GM12878 (cell line): ENCODE data around the gene CIDEA. TPM values are rescaled to one million over a fixed set of nuclear protein-coding genes. Genes with fewer than 3 reads are reported as not detected.

Experiments used
- ATF3 ChIP-seq: IDR thresholded peaks from 2 replicates; pipeline ENCODE4 v1.6.1; 2011; ENCODE audit warnings: low read depth, mild to moderate bottlenecking, low read length, moderate library complexity, borderline replicate concordance; ENCODE audit errors: extremely low read depth
- HDGF ChIP-seq: fragments of 450-650 bp; IDR thresholded peaks from 2 replicates; pipeline ENCODE4 v1.6.1; 2016; ENCODE audit warnings: antibody characterized with exemption
- IRF5 ChIP-seq: fragments of 450-650 bp; IDR thresholded peaks from 2 replicates; pipeline ENCODE4 v1.6.1; 2017; ENCODE audit warnings: borderline replicate concordance
- MTA2 ChIP-seq: fragments of 450-650 bp; IDR thresholded peaks from 2 replicates; pipeline ENCODE4 v1.6.1; 2016; ENCODE audit warnings: low read depth, mild to moderate bottlenecking, moderate library complexity
- MTA3 ChIP-seq: IDR thresholded peaks from 2 replicates; pipeline ENCODE4 v1.6.1; 2012; ENCODE audit warnings: low read length, inconsistent platforms, borderline replicate concordance
- NBN ChIP-seq: fragments of 450-650 bp; IDR thresholded peaks from 2 replicates; pipeline ENCODE4 v1.6.1; 2016
- RAD51 ChIP-seq: fragments of 450-650 bp; IDR thresholded peaks from 2 replicates; pipeline ENCODE4 v1.6.1; 2016; ENCODE audit warnings: moderate library complexity, mild to moderate bottlenecking, inconsistent platforms
- SREBF2 ChIP-seq: IDR thresholded peaks from 2 replicates; pipeline ENCODE4 v1.6.1; 2012; ENCODE audit warnings: mild to moderate bottlenecking, low read length
- USF2 ChIP-seq: IDR thresholded peaks from 2 replicates; pipeline ENCODE4 v1.6.1; 2011; ENCODE audit warnings: low read depth, low read length, improper control_type of control experiment, borderline replicate concordance
- WRNIP1 ChIP-seq: IDR thresholded peaks from 2 replicates; pipeline ENCODE4 v1.6.1; 2011; ENCODE audit warnings: low read depth, low read length, improper control_type of control experiment, borderline replicate concordance
- polyA plus RNA-seq, 11 experiments: library from polyadenylated mRNA; depleted of rRNA in 4 of 11; unstranded in 6 of 11; stranded (reverse) in 5 of 11; fragments of >200 nt; fragmentation: Nextera tagmentation in 4 of 11; fragmentation: Illumina TruSeq in 1 of 11; extraction: Ambion mirVana in 4 of 11; extraction: Trizol in 1 of 11; gene quantifications; 1 replicate in 1 of 11; 2 replicates in 10 of 11; pipeline versions ENCODE4 v1.2.1 to v1.2.3, GENCODE V29; 2011 to 2016; ENCODE audit warnings: inconsistent platforms in 2 of 11, missing spikeins in 2 of 11, low read depth in 1 of 11
- total RNA-seq, 4 experiments: library from RNA; depleted of rRNA in 3 of 4; stranded (reverse); fragments of >200 nt in 3 of 4; fragmentation: Illumina TruSeq in 1 of 4; extraction: Trizol in 1 of 4; gene quantifications; 2 replicates each; pipeline versions ENCODE4 v1.2.1 to v1.2.3, GENCODE V29; 2013 to 2021

CIDEA gene
- total and polyA plus RNA-seq, 10 of the 15 experiments (the other 5 are each of a cell fraction or from before 2014, with no cell fraction given): not detected

- TF ChIP-seq IRF5: no peak
- no peak for TF ChIP-seq WRNIP1
- no peak for TF ChIP-seq MTA2
- TF ChIP-seq MTA3: no peak
- no peak for TF ChIP-seq NBN
- no peak for TF ChIP-seq RAD51
- TF ChIP-seq USF2: no peak
- TF ChIP-seq ATF3: no peak
- no peak for TF ChIP-seq HDGF
- no peak for TF ChIP-seq SREBF2
These were observed 61.8 kb downstream of the CIDEA start (continued) for GRCh38 chr18:12315911-12316310.
